ENCODE measurements around the gene P4HA2. TPM values are rescaled to one million over a fixed set of nuclear protein-coding genes. Genes with fewer than 3 reads are reported as not detected.
A peak's percentile ranks its signal among the peaks of the same experiment; 100 is the strongest.

The P4HA2 gene
- total RNA-seq, 4 donors from 2014 or later = 32.8 to 48.7 (median 37.6) TPM

- ATAC-seq = no peak
- Histone ChIP-seq H3K27me3 (no peaks in the 10 kb centered on the region), H3K27ac (no peak overlapping the region), H3K36me3 (peaks cover 0 to 68% of the 10 kb centered on the region in 2 donors), H3K9me3 (no peaks in the 10 kb centered on the region), H3K4me1 (no peaks in the 10 kb centered on the region), H3K4me3 (no peak overlapping the region)
- no peak for TF ChIP-seq CTCF (IDR thresholded peaks at IDR 0.05)
- no peak for TF ChIP-seq POLR2AphosphoS5 (IDR thresholded peaks at IDR 0.05)
- TF ChIP-seq POLR2A (IDR thresholded peaks at IDR 0.05) = no peak
- no peak for TF ChIP-seq EP300 (IDR thresholded peaks at IDR 0.05)
- WGBS, 2 donors (ENCODE audit: low coverage in 1 of 2) = 69% methylated on average over 2 of the region's 2 CpGs; no CpG with 5 or more reads in 1 of the 2 donors
Measured at GRCh38 chr5:132193165-132193694, 34.4 kb downstream of the P4HA2 start.

- 3 to 10% methylated on average over 3 of the region's 3 CpGs for WGBS, 2 donors (ENCODE audit: low coverage in 1 of 2)
- H3K9me3 ChIP-seq = no peaks in the 10 kb centered on the region
- no peaks in the 10 kb centered on the region for H3K27me3 ChIP-seq
- no peaks in the 10 kb centered on the region for H3K4me1 ChIP-seq
- peaks cover 0 to 40% of the 10 kb centered on the region in 2 donors for H3K36me3 ChIP-seq
- TF ChIP-seq POLR2AphosphoS5 (IDR thresholded peaks at IDR 0.05) (peak; percentile 44), CTCF (IDR thresholded peaks at IDR 0.05) (peak; percentile 50 to 77 (median 72)), EP300 (IDR thresholded peaks at IDR 0.05) (no peak), POLR2A (IDR thresholded peaks at IDR 0.05) (no peak)
- no peak overlapping the region for H3K4me3 ChIP-seq
- H3K27ac ChIP-seq = no peak overlapping the region
- peak; percentile 89 for ATAC-seq
Measured at GRCh38 chr5:132190161-132190817, 37.4 kb downstream of the P4HA2 start.

GRCh38 chr5:132184588-132184987 lies 43.1 kb downstream of the P4HA2 start:
- no peaks in the 10 kb centered on the region for H3K9me3 ChIP-seq
- no peaks in the 10 kb centered on the region for H3K27me3 ChIP-seq
- peaks cover 0 to 16% (median 0%) of the 10 kb centered on the region in 3 donors for H3K4me1 ChIP-seq
- TF ChIP-seq POLR2A (IDR thresholded peaks at IDR 0.05) = no peak
- H3K4me3 ChIP-seq = no peak overlapping the region
- no peak for ATAC-seq
- no peaks in the 10 kb centered on the region for H3K36me3 ChIP-seq
- 94 to 100% methylated on average over 1 of the region's 1 CpG for WGBS, 2 donors (ENCODE audit: low coverage in 1 of 2)
- no peak overlapping the region for H3K27ac ChIP-seq

GRCh38 chr5:132183723-132184122 lies 43.9 kb downstream of the P4HA2 start:
- TF ChIP-seq EP300 (IDR thresholded peaks at IDR 0.05) (no peak), POLR2A (IDR thresholded peaks at IDR 0.05) (no peak), CTCF (IDR thresholded peaks at IDR 0.05) (no peak), POLR2AphosphoS5 (IDR thresholded peaks at IDR 0.05) (no peak)
- no peak overlapping the region for H3K27ac ChIP-seq
- H3K4me1 ChIP-seq = peaks cover 0 to 20% (median 0%) of the 10 kb centered on the region in 3 donors
- no peaks in the 10 kb centered on the region for H3K36me3 ChIP-seq
- ATAC-seq = no peak
- no peaks in the 10 kb centered on the region for H3K27me3 ChIP-seq
- H3K4me3 ChIP-seq = no peak overlapping the region
- WGBS, 2 donors (ENCODE audit: low coverage in 1 of 2) = 75% methylated on average over 2 of the region's 2 CpGs; no CpG with 5 or more reads in 1 of the 2 donors
- no peaks in the 10 kb centered on the region for H3K9me3 ChIP-seq

- H3K27ac ChIP-seq = no peak overlapping the region
Measured at GRCh38 chr5:132182359-132183040, 45.2 kb downstream of the P4HA2 start.

More at GRCh38 chr5:132182359-132183040, 45.2 kb downstream of the P4HA2 start:
- no peaks in the 10 kb centered on the region for H3K36me3 ChIP-seq
- WGBS, 2 donors (ENCODE audit: low coverage in 1 of 2) = 63 to 74% methylated on average over 7 to 13 of the region's 13 CpGs
- peak; percentile 34 for ATAC-seq
- no peaks in the 10 kb centered on the region for H3K27me3 ChIP-seq
- H3K4me1 ChIP-seq = peaks cover 0 to 20% (median 0%) of the 10 kb centered on the region in 3 donors
- H3K9me3 ChIP-seq = no peaks in the 10 kb centered on the region
- no peak overlapping the region for H3K4me3 ChIP-seq
- TF ChIP-seq POLR2AphosphoS5 (IDR thresholded peaks at IDR 0.05) (no peak), CTCF (IDR thresholded peaks at IDR 0.05) (no peak), EP300 (IDR thresholded peaks at IDR 0.05) (no peak), POLR2A (IDR thresholded peaks at IDR 0.05) (no peak)
